ENCODE measurements around the gene GAGE12J.

- TF ChIP-seq, protein P1, sequence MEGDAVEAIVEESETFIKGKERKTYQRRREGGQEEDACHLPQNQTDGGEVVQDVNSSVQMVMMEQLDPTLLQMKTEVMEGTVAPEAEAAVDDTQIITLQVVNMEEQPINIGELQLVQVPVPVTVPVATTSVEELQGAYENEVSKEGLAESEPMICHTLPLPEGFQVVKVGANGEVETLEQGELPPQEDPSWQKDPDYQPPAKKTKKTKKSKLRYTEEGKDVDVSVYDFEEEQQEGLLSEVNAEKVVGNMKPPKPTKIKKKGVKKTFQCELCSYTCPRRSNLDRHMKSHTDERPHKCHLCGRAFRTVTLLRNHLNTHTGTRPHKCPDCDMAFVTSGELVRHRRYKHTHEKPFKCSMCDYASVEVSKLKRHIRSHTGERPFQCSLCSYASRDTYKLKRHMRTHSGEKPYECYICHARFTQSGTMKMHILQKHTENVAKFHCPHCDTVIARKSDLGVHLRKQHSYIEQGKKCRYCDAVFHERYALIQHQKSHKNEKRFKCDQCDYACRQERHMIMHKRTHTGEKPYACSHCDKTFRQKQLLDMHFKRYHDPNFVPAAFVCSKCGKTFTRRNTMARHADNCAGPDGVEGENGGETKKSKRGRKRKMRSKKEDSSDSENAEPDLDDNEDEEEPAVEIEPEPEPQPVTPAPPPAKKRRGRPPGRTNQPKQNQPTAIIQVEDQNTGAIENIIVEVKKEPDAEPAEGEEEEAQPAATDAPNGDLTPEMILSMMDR (IDR thresholded peaks at IDR 0.05) = no peak
- no peak for TF ChIP-seq POLR2A (IDR thresholded peaks at IDR 0.05)
These were observed 9.7 kb upstream of the GAGE12J start for GRCh38 chrX:49312176-49312575.

Data from body of pancreas (tissue), 4 donors.